H1 (cell line): ENCODE measurements around the gene RFPL1. TPM values are rescaled to one million over a fixed set of nuclear protein-coding genes. Genes with fewer than 3 reads are reported as not detected.

Experiments
- SIN3A ChIP-seq, 2 experiments: IDR thresholded peaks in 1 of 2; conservative IDR thresholded peaks in 1 of 2; 2 replicates each; pipeline ENCODE4 v1.6.1; 2011 to 2012; ENCODE audit warnings: low read length in 2 of 2, improper control_type of control experiment in 1 of 2, low read depth in 1 of 2, mild to moderate bottlenecking in 1 of 2
- SIX5 ChIP-seq: IDR thresholded peaks from 2 replicates; pipeline ENCODE4 v1.6.1; 2011; ENCODE audit warnings: mild to moderate bottlenecking, low read depth, low read length
- TAF1 ChIP-seq: IDR thresholded peaks from 2 replicates; pipeline ENCODE4 v1.6.1; 2011; ENCODE audit warnings: mild to moderate bottlenecking, low read depth, low read length
- TBP ChIP-seq: IDR thresholded peaks from 2 replicates; pipeline ENCODE4 v1.6.1; 2011; ENCODE audit warnings: low read depth, low read length, improper control_type of control experiment
- polyA plus RNA-seq, 7 experiments: library from polyadenylated mRNA; depleted of rRNA in 3 of 7; stranded (reverse) in 5 of 7; unstranded in 2 of 7; fragments of >200 nt in 5 of 7; fragments of 200-250 nt in 2 of 7; gene quantifications; 1 replicate in 5 of 7; 2 replicates in 1 of 7; 4 replicates in 1 of 7; pipeline versions ENCODE4 v1.2.1 to v1.2.3, GENCODE V29; 2011 to 2013; ENCODE audit warnings: missing spikeins in 2 of 7, mixed read lengths in 2 of 7
- total RNA-seq: library from RNA; stranded (reverse); fragmentation: NEBNext Ultra II Directional; extraction: Animal tissue kit (Norgen Biotek cat#: 25700); gene quantifications from 2 replicates; pipeline ENCODE4 v1.2.1, GENCODE V29; 2021
- TF ChIP-seq, protein P1 (sequence below): fragments of 300-600 bp; sonication (generic); IDR thresholded peaks from 2 replicates; pipeline ENCODE4 v1.7.1; 2012; ENCODE audit warnings: low read length, moderate library complexity, mild to moderate bottlenecking, inconsistent platforms; ENCODE audit not compliant: insufficient replicate concordance

Gene RFPL1
- total and polyA plus RNA-seq, 2 of the 8 experiments (the other 6 are each of a cell fraction or from before 2014, with no cell fraction given): not detected

DNA sequence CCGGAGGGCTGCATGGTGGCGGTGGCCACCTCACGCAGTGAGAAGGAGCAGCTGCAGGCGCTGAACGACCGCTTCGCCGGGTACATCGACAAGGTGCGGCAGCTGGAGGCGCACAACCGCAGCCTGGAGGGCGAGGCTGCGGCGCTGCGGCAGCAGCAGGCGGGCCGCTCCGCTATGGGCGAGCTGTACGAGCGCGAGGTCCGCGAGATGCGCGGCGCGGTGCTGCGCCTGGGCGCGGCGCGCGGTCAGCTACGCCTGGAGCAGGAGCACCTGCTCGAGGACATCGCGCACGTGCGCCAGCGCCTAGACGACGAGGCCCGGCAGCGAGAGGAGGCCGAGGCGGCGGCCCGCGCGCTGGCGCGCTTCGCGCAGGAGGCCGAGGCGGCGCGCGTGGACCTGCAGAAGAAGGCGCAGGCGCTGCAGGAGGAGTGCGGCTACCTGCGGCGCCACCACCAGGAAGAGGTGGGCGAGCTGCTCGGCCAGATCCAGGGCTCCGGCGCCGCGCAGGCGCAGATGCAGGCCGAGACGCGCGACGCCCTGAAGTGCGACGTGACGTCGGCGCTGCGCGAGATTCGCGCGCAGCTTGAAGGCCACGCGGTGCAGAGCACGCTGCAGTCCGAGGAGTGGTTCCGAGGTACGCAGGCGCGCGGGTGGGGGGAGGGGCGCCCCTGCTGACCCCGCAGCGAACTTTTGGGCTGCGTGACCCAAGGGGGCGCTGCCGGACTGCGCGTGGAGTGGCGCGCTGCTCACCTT lies 42.3 kb downstream of the RFPL1 start (continued):
- TF ChIP-seq, protein P1, sequence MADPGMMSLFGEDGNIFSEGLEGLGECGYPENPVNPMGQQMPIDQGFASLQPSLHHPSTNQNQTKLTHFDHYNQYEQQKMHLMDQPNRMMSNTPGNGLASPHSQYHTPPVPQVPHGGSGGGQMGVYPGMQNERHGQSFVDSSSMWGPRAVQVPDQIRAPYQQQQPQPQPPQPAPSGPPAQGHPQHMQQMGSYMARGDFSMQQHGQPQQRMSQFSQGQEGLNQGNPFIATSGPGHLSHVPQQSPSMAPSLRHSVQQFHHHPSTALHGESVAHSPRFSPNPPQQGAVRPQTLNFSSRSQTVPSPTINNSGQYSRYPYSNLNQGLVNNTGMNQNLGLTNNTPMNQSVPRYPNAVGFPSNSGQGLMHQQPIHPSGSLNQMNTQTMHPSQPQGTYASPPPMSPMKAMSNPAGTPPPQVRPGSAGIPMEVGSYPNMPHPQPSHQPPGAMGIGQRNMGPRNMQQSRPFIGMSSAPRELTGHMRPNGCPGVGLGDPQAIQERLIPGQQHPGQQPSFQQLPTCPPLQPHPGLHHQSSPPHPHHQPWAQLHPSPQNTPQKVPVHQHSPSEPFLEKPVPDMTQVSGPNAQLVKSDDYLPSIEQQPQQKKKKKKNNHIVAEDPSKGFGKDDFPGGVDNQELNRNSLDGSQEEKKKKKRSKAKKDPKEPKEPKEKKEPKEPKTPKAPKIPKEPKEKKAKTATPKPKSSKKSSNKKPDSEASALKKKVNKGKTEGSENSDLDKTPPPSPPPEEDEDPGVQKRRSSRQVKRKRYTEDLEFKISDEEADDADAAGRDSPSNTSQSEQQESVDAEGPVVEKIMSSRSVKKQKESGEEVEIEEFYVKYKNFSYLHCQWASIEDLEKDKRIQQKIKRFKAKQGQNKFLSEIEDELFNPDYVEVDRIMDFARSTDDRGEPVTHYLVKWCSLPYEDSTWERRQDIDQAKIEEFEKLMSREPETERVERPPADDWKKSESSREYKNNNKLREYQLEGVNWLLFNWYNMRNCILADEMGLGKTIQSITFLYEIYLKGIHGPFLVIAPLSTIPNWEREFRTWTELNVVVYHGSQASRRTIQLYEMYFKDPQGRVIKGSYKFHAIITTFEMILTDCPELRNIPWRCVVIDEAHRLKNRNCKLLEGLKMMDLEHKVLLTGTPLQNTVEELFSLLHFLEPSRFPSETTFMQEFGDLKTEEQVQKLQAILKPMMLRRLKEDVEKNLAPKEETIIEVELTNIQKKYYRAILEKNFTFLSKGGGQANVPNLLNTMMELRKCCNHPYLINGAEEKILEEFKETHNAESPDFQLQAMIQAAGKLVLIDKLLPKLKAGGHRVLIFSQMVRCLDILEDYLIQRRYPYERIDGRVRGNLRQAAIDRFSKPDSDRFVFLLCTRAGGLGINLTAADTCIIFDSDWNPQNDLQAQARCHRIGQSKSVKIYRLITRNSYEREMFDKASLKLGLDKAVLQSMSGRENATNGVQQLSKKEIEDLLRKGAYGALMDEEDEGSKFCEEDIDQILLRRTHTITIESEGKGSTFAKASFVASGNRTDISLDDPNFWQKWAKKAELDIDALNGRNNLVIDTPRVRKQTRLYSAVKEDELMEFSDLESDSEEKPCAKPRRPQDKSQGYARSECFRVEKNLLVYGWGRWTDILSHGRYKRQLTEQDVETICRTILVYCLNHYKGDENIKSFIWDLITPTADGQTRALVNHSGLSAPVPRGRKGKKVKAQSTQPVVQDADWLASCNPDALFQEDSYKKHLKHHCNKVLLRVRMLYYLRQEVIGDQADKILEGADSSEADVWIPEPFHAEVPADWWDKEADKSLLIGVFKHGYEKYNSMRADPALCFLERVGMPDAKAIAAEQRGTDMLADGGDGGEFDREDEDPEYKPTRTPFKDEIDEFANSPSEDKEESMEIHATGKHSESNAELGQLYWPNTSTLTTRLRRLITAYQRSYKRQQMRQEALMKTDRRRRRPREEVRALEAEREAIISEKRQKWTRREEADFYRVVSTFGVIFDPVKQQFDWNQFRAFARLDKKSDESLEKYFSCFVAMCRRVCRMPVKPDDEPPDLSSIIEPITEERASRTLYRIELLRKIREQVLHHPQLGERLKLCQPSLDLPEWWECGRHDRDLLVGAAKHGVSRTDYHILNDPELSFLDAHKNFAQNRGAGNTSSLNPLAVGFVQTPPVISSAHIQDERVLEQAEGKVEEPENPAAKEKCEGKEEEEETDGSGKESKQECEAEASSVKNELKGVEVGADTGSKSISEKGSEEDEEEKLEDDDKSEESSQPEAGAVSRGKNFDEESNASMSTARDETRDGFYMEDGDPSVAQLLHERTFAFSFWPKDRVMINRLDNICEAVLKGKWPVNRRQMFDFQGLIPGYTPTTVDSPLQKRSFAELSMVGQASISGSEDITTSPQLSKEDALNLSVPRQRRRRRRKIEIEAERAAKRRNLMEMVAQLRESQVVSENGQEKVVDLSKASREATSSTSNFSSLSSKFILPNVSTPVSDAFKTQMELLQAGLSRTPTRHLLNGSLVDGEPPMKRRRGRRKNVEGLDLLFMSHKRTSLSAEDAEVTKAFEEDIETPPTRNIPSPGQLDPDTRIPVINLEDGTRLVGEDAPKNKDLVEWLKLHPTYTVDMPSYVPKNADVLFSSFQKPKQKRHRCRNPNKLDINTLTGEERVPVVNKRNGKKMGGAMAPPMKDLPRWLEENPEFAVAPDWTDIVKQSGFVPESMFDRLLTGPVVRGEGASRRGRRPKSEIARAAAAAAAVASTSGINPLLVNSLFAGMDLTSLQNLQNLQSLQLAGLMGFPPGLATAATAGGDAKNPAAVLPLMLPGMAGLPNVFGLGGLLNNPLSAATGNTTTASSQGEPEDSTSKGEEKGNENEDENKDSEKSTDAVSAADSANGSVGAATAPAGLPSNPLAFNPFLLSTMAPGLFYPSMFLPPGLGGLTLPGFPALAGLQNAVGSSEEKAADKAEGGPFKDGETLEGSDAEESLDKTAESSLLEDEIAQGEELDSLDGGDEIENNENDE: no peak
- TF ChIP-seq SIN3A (conservative IDR thresholded peaks at IDR 0.05 in 1 of 2, IDR thresholded peaks at IDR 0.05 in 1 of 2; ENCODE audit: low read depth in 1 of 2, low read length in 2 of 2): no peak
- TF ChIP-seq TBP: no peak
- TF ChIP-seq SIX5: no peak
- TF ChIP-seq TAF1: 0 out of 2 replicates have a peak, but pooled peaks have one; percentile 15
